GM06990 (cell line): ENCODE measurements around the gene MPL.

Source experiments
- DNase-seq: peaks from one replicate; pipeline ENCODE4 v3.0.0-alpha.2; 2011; ENCODE audit not compliant: insufficient read length; ENCODE audit errors: extremely low read depth
- H3K27me3 ChIP-seq: replicated peaks from 2 replicates; pipeline ENCODE4 v1.6.0; 2011; ENCODE audit warnings: low read length; ENCODE audit not compliant: control insufficient read depth, insufficient read depth
- H3K36me3 ChIP-seq: 2 replicates; pipeline ENCODE4 v1.5.1; 2011; ENCODE audit warnings: low read length; ENCODE audit not compliant: control insufficient read depth, insufficient read depth
- H3K4me3 ChIP-seq: replicated peaks from 2 replicates; pipeline ENCODE4 v1.5.1; 2011; ENCODE audit warnings: low read depth, mild to moderate bottlenecking, control low read depth, low read length
- TF ChIP-seq, protein P1 (sequence below): IDR thresholded peaks from 2 replicates; pipeline ENCODE4 v1.5.1; 2011; ENCODE audit warnings: low read length, control low read depth, mild to moderate bottlenecking, inconsistent platforms; ENCODE audit not compliant: insufficient read depth, poor library complexity, severe bottlenecking

Gene MPL

DNA sequence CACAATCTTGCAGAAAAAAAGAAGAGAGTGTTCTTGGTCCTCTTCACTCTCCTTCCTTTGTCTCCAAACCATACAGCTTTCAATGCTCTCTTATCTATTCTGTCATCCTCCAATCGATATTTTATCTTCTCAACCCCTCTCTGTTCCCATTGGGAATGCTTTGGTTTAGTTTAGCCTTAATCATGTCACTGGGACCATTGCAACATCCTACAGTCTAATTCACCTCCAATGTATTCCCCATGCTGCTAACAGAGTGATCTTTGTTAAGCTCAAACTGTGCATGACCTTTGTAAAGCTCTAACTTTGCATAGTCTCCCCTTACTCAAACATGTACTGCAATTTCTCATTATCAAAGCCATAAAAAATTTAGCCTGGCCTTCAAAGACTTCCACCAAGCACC, 2.9 kb downstream of the MPL start:
- Histone ChIP-seq H3K4me3 (no peak overlapping the region), H3K27me3 (no peaks in the 10 kb centered on the region), H3K36me3 (no peaks in the 10 kb centered on the region)
- TF ChIP-seq, protein P1, sequence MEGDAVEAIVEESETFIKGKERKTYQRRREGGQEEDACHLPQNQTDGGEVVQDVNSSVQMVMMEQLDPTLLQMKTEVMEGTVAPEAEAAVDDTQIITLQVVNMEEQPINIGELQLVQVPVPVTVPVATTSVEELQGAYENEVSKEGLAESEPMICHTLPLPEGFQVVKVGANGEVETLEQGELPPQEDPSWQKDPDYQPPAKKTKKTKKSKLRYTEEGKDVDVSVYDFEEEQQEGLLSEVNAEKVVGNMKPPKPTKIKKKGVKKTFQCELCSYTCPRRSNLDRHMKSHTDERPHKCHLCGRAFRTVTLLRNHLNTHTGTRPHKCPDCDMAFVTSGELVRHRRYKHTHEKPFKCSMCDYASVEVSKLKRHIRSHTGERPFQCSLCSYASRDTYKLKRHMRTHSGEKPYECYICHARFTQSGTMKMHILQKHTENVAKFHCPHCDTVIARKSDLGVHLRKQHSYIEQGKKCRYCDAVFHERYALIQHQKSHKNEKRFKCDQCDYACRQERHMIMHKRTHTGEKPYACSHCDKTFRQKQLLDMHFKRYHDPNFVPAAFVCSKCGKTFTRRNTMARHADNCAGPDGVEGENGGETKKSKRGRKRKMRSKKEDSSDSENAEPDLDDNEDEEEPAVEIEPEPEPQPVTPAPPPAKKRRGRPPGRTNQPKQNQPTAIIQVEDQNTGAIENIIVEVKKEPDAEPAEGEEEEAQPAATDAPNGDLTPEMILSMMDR, result no peak
- no peak for DNase-seq

DNA sequence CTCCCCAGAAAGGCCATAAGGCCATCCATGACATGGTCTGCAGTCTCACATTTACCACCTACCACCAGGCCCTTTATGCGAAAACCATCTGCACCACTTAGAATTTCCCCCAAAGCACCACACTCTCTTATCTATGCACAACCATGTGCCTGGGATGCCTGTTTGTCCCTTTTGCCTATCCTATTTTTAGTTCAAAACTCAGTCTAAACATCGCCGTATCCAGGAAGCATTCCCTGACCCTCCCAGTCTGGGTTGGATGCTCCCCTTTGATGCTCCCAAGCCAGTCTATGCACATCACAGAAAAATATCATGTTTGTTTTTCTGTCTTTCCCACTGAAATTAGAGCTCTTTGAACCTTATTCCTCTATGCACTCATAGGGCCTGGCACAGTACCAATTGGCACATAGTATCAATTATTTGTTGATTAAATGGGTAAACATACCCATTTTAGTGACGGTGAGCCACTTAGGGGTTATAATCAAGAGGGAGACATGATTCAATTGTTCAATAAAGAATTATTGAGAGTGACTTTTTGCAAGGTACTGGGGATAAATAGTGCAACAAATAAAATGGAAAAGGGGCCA, 6.7 kb downstream of the MPL start:
- TF ChIP-seq, protein P1, result no peak
- H3K4me3 ChIP-seq, result no peak overlapping the region
- H3K36me3 ChIP-seq, result no peaks in the 10 kb centered on the region
- no peaks in the 10 kb centered on the region for H3K27me3 ChIP-seq
- DNase-seq, result no peak

DNA sequence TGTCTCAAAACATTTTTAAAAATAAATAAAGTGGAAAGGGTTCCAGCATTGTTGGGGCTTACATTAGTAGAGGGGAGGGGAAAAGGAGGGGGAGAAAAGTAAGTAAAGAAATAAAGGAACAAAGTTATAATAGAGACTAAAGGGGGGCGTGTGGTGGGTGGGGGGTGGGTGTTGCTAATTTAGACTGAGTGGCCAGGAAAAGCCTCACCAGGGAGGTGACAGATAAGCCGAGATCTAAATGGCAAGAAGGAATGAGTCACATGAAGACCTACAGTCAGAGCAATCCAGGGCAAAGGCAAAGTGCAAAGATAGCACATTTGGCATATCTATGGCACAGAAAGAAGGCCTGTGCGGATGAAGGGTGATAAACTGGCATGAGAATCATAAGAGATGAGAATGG, 7.5 kb downstream of the MPL start:
- H3K4me3 ChIP-seq, result no peak overlapping the region
- TF ChIP-seq, protein P1, result no peak
- DNase-seq, result no peak
- H3K27me3 ChIP-seq, result no peaks in the 10 kb centered on the region
- H3K36me3 ChIP-seq, result no peaks in the 10 kb centered on the region

DNA sequence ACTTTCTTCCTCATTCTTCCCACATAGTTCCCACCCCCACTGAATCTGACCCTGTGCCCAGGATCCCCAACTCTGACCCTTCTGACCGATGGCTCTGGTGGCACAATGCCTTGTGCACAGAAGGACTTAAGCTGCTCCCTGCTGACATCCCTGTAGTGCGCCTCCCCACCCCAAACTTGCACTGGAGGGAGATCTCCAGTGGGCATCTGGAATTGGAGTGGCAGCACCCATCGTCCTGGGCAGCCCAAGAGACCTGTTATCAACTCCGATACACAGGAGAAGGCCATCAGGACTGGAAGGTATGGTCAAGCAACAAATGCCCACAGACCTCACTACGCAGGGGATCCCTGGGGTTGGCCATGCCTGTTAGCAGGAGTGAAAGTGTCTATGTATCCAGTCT, 9.0 kb downstream of the MPL start:
- DNase-seq, result no peak
- Histone ChIP-seq H3K36me3 (no peaks in the 10 kb centered on the region), H3K27me3 (no peaks in the 10 kb centered on the region), H3K4me3 (no peak overlapping the region)
- TF ChIP-seq, protein P1, result no peak

DNA sequence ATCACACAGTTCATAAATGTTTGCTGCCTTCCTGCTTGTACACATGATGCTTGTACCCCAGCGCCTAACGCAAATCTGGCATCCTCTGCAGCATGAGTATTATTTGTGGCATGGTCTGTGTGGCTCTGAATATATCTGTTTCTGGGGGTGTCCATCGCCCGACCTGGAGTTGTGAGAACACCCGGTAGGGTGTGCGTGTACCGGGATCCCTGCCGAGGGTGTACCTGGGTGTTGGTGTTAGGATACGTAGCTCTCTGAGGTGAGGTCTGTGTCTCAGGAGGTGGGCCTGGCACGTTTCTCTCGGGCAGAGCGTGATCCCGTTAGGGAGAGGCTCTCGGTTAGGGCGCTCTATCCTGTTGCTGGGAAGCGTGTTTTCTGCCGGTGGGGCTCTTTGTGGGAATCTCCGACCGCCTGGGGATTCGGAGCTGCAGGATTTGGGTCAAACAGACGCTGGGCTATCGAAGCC, 10.8 kb downstream of the MPL start:
- Histone ChIP-seq H3K4me3 (no peak overlapping the region), H3K36me3 (no peaks in the 10 kb centered on the region), H3K27me3 (no peaks in the 10 kb centered on the region)
- no peak for DNase-seq
- TF ChIP-seq, protein P1, result no peak
